ENCODE results near the gene PPP1R37. TPM values are rescaled to one million over a fixed set of nuclear protein-coding genes. Genes with fewer than 3 reads are reported as not detected.

PPP1R37 gene
- total and polyA plus RNA-seq, 2 of the 13 experiments (the other 11 are each of a cell fraction or from before 2014, with no cell fraction given): 9.0 to 14.3 TPM

DNA sequence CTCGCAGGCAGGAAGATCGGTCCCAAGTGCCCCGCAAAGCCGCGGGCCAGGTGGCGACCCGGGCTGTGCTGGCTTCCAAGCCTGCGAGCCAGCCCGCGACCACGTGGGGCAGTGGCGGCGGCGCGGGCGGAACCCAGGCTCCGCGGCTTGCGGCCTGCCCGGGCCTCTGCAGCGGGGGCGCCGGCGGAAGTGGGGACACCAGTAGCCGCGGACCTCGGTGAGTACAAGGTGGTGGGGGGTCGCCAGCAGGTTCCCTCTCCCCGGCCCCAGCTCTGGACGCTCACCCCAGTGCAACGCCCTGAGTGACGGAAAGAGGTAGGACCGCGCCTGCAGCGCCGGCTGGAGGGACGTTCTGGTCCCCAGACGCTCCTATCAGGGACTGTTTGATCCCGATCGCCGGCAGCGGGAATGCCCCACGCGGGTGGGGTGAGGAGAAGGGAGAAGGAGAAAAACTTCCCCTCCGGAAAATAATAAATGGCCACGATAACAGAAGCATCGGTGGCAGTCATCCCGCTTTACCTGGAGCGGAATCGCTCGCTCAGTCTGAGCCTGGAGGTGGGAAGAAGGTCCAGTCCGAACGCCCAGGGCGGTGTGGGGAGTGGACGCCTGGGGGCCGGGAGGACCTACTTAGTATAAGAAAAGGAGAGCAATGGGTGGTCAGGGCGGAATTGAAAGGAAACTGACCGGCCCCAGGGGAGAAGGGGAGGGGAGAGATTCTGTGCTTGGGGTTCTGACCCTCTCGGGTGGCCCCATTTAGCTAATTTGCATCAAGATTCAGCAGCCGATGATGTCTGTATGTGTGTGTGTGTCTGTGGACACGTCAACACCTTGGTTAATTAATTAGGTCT lies 13.7 kb upstream of the PPP1R37 start, which contains the start of gene GEMIN7 (continued):
- TF ChIP-seq ZBTB37 (CRISPR knock-in tag; IDR thresholded peaks at IDR 0.05) (no peak), ZBTB40 (IDR thresholded peaks at IDR 0.05) (peak; percentile 69), ZBTB40 (CRISPR knock-in tag; IDR thresholded peaks at IDR 0.05) (peak; percentile 91), ZFP1 (CRISPR knock-in tag; IDR thresholded peaks at IDR 0.05) (no peak; the same call in 1 of the 2 replicates), MAF1 (CRISPR knock-in tag; IDR thresholded peaks at IDR 0.05; ENCODE audit: borderline replicate concordance) (peak; percentile 84; the same call in 1 of the 2 replicates), GABPA (IDR thresholded peaks at IDR 0.05; ENCODE audit: low read depth, low read length) (peak; percentile 99), GABPA (CRISPR knock-in tag; IDR thresholded peaks at IDR 0.05; ENCODE audit: low read depth) (peak; percentile 91), ARNT2 (CRISPR knock-in tag; IDR thresholded peaks at IDR 0.05; ENCODE audit: low read depth) (peak; percentile 94)
- TF ChIP-seq, protein P1, sequence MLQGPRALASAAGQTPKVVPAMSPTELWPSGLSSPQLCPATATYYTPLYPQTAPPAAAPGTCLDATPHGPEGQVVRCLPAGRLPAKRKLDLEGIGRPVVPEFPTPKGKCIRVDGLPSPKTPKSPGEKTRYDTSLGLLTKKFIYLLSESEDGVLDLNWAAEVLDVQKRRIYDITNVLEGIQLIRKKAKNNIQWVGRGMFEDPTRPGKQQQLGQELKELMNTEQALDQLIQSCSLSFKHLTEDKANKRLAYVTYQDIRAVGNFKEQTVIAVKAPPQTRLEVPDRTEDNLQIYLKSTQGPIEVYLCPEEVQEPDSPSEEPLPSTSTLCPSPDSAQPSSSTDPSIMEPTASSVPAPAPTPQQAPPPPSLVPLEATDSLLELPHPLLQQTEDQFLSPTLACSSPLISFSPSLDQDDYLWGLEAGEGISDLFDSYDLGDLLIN (CRISPR knock-in tag; IDR thresholded peaks at IDR 0.05; ENCODE audit: borderline replicate concordance): peak; percentile 58; the same call in 1 of the 2 replicates

Measured in HepG2 (cell line).